WTC11 (cell line): ENCODE data around the gene OS9.

Source experiments
- CTCF ChIP-seq: fragments of 200-600 bp; IDR thresholded peaks from 2 replicates; pipeline ENCODE4 v1.8.0; 2022; ENCODE audit warnings: antibody characterized with exemption
- KAT7 ChIP-seq: sonication (generic); formaldehyde crosslinking; IDR thresholded peaks from 2 replicates; pipeline ENCODE4 v1.8.1; 2023; ENCODE audit warnings: missing genetic modification reagents, mild to moderate bottlenecking, borderline replicate concordance
- MAX ChIP-seq: sonication (generic); formaldehyde crosslinking; IDR thresholded peaks from 2 replicates; pipeline ENCODE4 v1.8.0; 2022; ENCODE audit warnings: mild to moderate bottlenecking, missing genetic modification reagents
- SMAD3 ChIP-seq: sonication (generic); formaldehyde crosslinking; IDR thresholded peaks from 2 replicates; pipeline ENCODE4 v1.8.0; 2022; ENCODE audit warnings: missing genetic modification reagents, mild to moderate bottlenecking, borderline replicate concordance
- USF2 ChIP-seq: sonication (generic); formaldehyde crosslinking; IDR thresholded peaks from 2 replicates; pipeline ENCODE4 v1.8.1; 2023; ENCODE audit warnings: mild to moderate bottlenecking, missing genetic modification reagents, moderate library complexity
- ZNF121 ChIP-seq: sonication (generic); formaldehyde crosslinking; IDR thresholded peaks from 2 replicates; pipeline ENCODE4 v1.8.0; 2023; ENCODE audit warnings: missing genetic modification reagents

- TF ChIP-seq KAT7 (CRISPR knock-in tag) (no peak), CTCF (no peak), USF2 (CRISPR knock-in tag) (no peak), MAX (CRISPR knock-in tag) (no peak), SMAD3 (CRISPR knock-in tag) (no peak), ZNF121 (no peak)
Observed at GRCh38 chr12:57695770-57696432, 2.0 kb downstream of the OS9 start.
